ENCODE data around the gene TMEM135. TPM values are rescaled to one million over a fixed set of nuclear protein-coding genes. Genes with fewer than 3 reads are reported as not detected.

The TMEM135 gene
- total RNA-seq, 1 experiment from 2014 or later: 70.3 TPM

DNA sequence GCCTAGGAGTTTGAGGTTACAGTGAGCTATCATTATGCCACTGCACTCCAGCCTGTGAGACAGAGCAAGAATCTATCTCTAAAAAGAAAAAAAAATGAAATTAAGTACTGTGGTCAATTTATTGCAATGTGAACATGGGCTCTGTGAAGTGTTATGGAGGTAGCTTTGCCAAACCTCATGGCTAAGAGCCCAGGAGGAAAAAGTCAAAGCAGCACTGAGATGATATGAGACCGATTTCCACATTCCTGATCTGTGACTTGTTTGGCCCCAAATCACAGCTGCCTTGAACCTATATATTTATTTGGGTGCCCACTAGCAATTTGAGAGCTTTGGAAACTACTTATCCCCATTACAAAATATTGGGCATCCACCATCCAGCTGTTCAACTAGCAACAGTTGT is 29.8 kb upstream of the TMEM135 start:
- no TSS peak for BruUV-seq (replicated peaks)
- H3K4me3 ChIP-seq (ENCODE audit: low read depth, low read length, poor library complexity, severe bottlenecking): no peak overlapping the region
- intact Hi-C loops (cut with micrococcal nuclease; ENCODE audit: unreplicated experiment): no loop called here
- H3K9me3 ChIP-seq (ENCODE audit: low read depth, low read length, poor library complexity, severe bottlenecking): no peaks in the 10 kb centered on the region
- ChIA-PET CTCF (no interaction called here), POLR2A (ENCODE audit: low non-redundant PET) (no interaction called here)
- no peak for TF ChIP-seq EZH2 (IDR thresholded peaks at IDR 0.05; ENCODE audit: borderline replicate concordance, low read depth, low read length, poor library complexity, severe bottlenecking)
- TF ChIP-seq, protein P1, sequence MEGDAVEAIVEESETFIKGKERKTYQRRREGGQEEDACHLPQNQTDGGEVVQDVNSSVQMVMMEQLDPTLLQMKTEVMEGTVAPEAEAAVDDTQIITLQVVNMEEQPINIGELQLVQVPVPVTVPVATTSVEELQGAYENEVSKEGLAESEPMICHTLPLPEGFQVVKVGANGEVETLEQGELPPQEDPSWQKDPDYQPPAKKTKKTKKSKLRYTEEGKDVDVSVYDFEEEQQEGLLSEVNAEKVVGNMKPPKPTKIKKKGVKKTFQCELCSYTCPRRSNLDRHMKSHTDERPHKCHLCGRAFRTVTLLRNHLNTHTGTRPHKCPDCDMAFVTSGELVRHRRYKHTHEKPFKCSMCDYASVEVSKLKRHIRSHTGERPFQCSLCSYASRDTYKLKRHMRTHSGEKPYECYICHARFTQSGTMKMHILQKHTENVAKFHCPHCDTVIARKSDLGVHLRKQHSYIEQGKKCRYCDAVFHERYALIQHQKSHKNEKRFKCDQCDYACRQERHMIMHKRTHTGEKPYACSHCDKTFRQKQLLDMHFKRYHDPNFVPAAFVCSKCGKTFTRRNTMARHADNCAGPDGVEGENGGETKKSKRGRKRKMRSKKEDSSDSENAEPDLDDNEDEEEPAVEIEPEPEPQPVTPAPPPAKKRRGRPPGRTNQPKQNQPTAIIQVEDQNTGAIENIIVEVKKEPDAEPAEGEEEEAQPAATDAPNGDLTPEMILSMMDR (conservative IDR thresholded peaks at IDR 0.05; ENCODE audit: low read depth, low read length): no peak
- H3K27ac ChIP-seq (ENCODE audit: low read depth, low read length, poor library complexity, severe bottlenecking): no peak overlapping the region
- H3K27me3 ChIP-seq (replicated peaks; ENCODE audit: insufficient read depth, low read depth, low read length, poor library complexity): no peaks in the 10 kb centered on the region
- H3K36me3 ChIP-seq (ENCODE audit: insufficient read depth, low read length, poor library complexity, severe bottlenecking): no peaks in the 10 kb centered on the region
- H3K4me1 ChIP-seq (ENCODE audit: insufficient read depth, low read length, poor library complexity, severe bottlenecking): no peaks in the 10 kb centered on the region
- DNase-seq (ENCODE audit: low spot score): no peak

DNA sequence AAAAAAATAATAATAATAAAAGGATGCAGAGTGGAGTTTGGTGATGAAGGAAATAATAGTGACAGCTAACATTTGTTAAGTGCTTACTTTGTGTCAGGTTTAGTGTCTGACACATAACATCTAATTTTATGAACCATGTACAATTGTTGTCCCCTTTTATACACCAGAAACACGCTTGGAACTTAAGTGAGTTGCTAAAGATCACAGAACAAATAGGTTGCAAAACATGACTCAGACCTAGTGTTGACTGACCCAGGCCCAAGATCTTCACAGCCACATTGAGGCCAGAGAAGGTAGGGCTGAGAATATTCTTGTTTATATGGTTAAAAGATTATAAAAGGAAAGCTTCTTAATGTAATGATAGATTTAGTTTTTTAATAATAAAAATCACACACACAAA is 25.6 kb upstream of the TMEM135 start:
- TF ChIP-seq, protein P1 (conservative IDR thresholded peaks at IDR 0.05; ENCODE audit: low read depth, low read length): no peak
- TF ChIP-seq EZH2 (IDR thresholded peaks at IDR 0.05; ENCODE audit: borderline replicate concordance, low read depth, low read length, poor library complexity, severe bottlenecking): no peak
- H3K4me3 ChIP-seq (ENCODE audit: low read depth, low read length, poor library complexity, severe bottlenecking): no peak overlapping the region
- no peaks in the 10 kb centered on the region for H3K4me1 ChIP-seq (ENCODE audit: insufficient read depth, low read length, poor library complexity, severe bottlenecking)
- BruUV-seq (replicated peaks): no TSS peak
- ChIA-PET CTCF (no interaction called here), POLR2A (ENCODE audit: low non-redundant PET) (no interaction called here)
- H3K36me3 ChIP-seq (ENCODE audit: insufficient read depth, low read length, poor library complexity, severe bottlenecking): no peaks in the 10 kb centered on the region
- H3K27me3 ChIP-seq (replicated peaks; ENCODE audit: insufficient read depth, low read depth, low read length, poor library complexity): no peaks in the 10 kb centered on the region
- H3K9me3 ChIP-seq (ENCODE audit: low read depth, low read length, poor library complexity, severe bottlenecking): no peaks in the 10 kb centered on the region
- no peak overlapping the region for H3K27ac ChIP-seq (ENCODE audit: low read depth, low read length, poor library complexity, severe bottlenecking)
- intact Hi-C loops (cut with micrococcal nuclease; ENCODE audit: unreplicated experiment): no loop called here
- no peak for DNase-seq (ENCODE audit: low spot score)

DNA sequence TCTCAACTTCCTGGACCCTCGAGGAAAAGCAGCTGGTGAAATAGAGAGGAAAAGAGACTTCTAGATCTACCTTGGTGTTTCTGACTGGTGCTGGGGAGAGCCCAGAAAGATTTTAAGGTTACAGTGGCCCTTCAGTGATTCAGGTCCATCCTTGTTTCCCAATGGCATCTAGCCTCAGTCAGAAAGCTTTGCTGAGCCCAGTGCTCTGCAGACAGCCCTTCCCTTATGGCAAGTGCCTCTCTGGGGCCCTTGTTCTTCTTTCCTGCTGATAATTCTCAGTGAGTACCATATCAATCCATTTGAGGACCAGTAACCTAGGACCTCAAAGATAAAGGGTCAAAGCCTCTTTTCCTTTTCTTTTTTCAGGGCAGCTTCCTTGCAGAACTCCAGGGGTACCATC is 25.1 kb upstream of the TMEM135 start:
- Histone ChIP-seq H3K36me3 (ENCODE audit: insufficient read depth, low read length, poor library complexity, severe bottlenecking) (no peaks in the 10 kb centered on the region), H3K27ac (ENCODE audit: low read depth, low read length, poor library complexity, severe bottlenecking) (no peak overlapping the region), H3K4me1 (ENCODE audit: insufficient read depth, low read length, poor library complexity, severe bottlenecking) (no peaks in the 10 kb centered on the region), H3K4me3 (ENCODE audit: low read depth, low read length, poor library complexity, severe bottlenecking) (no peak overlapping the region), H3K27me3 (replicated peaks; ENCODE audit: insufficient read depth, low read depth, low read length, poor library complexity) (no peaks in the 10 kb centered on the region), H3K9me3 (ENCODE audit: low read depth, low read length, poor library complexity, severe bottlenecking) (no peaks in the 10 kb centered on the region)
- ChIA-PET POLR2A (ENCODE audit: low non-redundant PET) (no interaction called here), CTCF (no interaction called here)
- intact Hi-C loops (cut with micrococcal nuclease; ENCODE audit: unreplicated experiment): no loop called here
- no peak for DNase-seq (ENCODE audit: low spot score)
- no TSS peak for BruUV-seq (replicated peaks)
- no peak for TF ChIP-seq EZH2 (IDR thresholded peaks at IDR 0.05; ENCODE audit: borderline replicate concordance, low read depth, low read length, poor library complexity, severe bottlenecking)
- TF ChIP-seq, protein P1 (conservative IDR thresholded peaks at IDR 0.05; ENCODE audit: low read depth, low read length): no peak
